NCI-H526 treated with DMSO at 0.1 percent for 48 hours (cell line): ENCODE results near the gene G0S2.

Experiments
- DNase-seq: peaks from one replicate; lab custom pipeline; 2025; lab: John Stamatoyannopoulos, UW

The G0S2 gene

DNA sequence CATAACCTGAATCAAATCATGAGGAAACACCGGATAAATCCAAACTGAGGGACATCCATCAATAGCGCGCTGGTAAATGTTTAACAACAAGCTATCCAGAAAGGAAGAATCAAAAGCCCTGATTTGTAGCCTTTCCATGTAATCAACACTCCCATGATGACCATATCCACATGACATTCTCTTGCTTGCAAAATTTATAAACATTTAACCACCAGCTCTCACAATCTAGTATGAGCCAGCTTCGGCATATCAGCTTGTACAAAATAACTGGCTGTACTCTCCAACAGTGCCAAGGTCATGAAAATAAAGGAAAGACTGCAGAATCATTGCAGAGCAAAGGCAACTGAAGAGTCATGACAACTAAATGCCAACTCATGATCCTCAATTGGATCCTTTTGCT, 45.1 kb downstream of the G0S2 start:
- DNase-seq, result no peak

DNA sequence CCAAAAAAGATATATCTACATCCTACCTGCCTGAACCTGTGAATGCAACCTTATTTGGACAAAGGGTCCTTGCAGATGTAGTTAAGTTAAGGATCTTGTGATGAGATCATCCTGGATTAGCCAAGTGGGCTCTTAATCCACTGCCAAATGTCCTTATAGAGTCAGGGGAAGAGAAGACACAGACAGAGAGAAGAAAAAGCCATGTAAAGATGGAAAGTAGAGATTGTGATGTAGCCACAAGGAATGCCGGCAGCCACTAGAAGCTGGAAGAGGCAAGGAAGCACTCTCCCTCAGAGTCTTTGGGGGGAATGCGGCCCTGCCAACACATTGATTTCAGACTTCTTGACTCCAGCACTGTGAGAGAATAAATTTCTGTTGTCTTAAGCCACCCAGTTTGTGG, 45.6 kb downstream of the G0S2 start:
- DNase-seq, result no peak

DNA sequence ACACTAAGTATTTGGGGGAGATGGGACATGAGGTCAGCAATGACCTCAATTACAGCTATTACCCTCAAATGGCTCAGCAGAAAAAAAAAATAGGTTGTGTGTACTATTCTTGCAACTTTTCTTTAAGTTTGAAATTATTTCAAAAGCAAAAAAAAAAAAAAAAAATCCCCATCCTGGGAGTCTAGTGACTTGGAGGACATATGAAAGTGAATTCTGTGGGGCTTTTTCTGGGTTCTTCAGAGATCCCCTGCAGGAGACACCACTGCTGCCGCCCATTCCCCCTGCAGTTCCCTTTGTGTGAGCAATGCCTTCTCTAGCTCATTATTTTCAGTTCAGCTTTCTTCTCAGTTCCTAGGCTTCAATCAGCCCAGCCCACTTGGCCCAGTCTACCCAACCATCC, 46.1 kb downstream of the G0S2 start:
- DNase-seq, result no peak

DNA sequence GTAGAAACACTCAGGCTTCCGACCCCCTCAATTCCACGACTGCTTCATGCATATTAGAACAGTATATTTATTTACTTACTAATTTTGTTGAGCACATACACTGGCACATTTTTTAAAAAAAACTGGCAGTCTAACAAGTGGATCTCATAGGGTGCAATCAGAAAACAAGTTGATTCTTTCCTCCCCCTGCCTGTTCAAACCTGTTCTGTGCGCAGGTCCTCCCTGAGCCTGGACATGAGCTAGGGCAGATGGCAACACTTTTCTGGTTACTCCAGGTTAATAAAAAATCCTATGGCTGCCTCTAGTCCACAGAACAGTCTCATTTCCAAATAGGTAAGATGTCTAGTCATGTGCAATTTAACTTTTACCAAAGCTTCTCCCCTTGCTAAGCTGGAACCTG, 48.1 kb downstream of the G0S2 start:
- no peak for DNase-seq

DNA sequence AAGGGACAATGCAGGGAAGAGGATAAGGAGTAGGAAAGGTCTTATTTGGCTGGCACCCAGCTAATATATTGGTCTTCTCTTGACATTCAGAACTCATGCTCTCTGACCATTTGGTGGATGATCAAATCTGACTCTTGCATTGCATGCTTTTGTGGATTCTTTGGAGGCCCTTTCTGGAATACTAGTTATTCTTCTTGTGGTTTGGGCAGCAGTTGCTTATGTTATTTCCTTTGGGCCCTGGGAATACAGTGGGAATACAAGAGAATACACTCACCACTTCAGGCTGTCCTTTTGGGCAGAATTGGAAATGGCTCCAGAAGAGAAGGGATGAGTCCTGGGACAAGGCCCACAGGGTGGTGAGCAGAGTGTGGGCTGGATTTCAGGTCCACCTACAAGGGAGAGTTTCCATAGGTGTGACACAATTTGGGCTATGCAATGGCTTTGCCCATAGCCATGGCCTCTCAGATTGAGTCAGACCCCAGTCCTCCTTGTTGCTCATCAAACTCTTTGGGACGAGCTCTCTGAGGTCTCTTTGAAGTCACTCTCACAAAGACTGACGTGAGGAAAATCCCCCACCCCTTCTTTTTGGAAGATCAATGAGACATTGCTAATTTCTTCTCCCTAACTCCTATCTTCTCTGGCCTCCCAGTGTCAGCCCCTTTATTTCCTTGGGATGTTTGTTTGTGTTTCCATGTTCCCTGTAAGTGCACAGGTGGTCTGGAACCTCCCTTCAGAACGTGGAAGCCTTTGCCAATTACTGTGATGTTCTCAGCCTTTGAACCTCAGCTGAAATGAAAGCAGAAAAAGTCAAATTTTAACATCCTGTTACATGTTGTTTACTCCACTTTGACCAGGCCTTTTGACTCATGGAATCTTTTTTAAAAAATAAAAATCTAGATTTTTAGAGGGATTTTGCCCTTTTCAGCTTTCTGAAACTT, 48.8 kb downstream of the G0S2 start:
- DNase-seq, result no peak
